Measurements from ENCODE around the gene ZBTB47.

Gene ZBTB47

DNA sequence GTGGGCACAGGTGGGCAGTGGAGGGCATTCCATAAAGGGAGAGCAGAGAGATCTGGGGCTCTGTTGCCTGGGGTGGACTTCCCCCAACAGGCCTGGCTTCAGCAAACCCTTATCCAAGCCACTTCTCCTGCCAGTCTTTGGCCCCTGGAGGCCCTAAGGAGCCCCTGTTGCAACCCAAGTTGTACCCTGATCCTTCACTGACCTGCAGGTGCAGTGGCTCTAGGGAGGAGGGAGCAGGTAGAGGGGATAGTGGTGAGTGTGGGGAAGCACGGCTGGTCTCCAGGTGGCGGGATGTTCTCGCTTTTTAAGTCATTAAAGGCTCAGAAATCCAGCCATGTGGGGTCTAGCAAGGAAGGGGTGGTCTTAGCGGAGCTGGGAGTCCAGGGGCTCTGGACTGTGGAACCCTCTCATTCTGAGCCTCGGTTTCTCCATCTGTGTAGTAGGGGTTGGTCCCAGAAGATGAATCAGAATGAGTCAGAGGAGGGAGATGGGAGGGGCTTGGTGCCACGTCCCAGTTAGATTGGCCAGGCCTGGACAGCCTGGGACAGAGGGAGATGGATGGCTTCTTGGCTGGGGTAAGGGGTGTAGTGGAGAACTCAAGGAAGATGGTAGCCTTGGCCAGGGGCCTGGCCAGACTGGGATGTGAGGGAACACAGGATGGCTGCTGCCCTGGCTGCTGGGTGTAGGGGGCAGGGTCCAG, 2.6 kb downstream of the ZBTB47 start:
- no peaks in the 10 kb centered on the region for H3K9me3 ChIP-seq (ENCODE audit: control extremely low read depth in 1 of 5, control insufficient read depth in 4 of 5, insufficient read depth in 2 of 5, low read depth in 1 of 5, low read length in 4 of 5)
- peaks cover 6 to 34% (median 32%) of the 10 kb centered on the region in 4 experiments for H3K4me1 ChIP-seq (ENCODE audit: control extremely low read depth in 1 of 4, control insufficient read depth in 4 of 4, insufficient read depth in 4 of 4, low read length in 3 of 4)
- CTCF ChIA-PET, result no interaction called here
- no peak overlapping the region for H3K27ac ChIP-seq (ENCODE audit: insufficient read depth in 1 of 2, low read depth in 1 of 2, low read length in 2 of 2, poor library complexity in 1 of 2, severe bottlenecking in 2 of 2)
- H3K4me3 ChIP-seq (ENCODE audit: control insufficient read depth in 1 of 7, extremely low read depth in 1 of 7, insufficient read depth in 4 of 7, low read depth in 2 of 7, low read length in 6 of 7), result no peak overlapping the region
- POLR2A ChIA-PET, result no interaction called here
- DNase-seq, result no peak
- H3K27me3 ChIP-seq (replicated peaks in 2 of 5; ENCODE audit: control insufficient read depth in 4 of 5, insufficient read depth in 5 of 5, low read length in 4 of 5), result no peaks in the 10 kb centered on the region
- peaks cover 0 to 8% (median 0%) of the 10 kb centered on the region in 4 experiments for H3K36me3 ChIP-seq (ENCODE audit: control insufficient read depth in 4 of 4, insufficient read depth in 4 of 4, low read length in 3 of 4)
- whole genome bisulfite sequencing (ENCODE audit: insufficient coverage), result 93% methylated on average over 4 of the region's 6 CpGs

DNA sequence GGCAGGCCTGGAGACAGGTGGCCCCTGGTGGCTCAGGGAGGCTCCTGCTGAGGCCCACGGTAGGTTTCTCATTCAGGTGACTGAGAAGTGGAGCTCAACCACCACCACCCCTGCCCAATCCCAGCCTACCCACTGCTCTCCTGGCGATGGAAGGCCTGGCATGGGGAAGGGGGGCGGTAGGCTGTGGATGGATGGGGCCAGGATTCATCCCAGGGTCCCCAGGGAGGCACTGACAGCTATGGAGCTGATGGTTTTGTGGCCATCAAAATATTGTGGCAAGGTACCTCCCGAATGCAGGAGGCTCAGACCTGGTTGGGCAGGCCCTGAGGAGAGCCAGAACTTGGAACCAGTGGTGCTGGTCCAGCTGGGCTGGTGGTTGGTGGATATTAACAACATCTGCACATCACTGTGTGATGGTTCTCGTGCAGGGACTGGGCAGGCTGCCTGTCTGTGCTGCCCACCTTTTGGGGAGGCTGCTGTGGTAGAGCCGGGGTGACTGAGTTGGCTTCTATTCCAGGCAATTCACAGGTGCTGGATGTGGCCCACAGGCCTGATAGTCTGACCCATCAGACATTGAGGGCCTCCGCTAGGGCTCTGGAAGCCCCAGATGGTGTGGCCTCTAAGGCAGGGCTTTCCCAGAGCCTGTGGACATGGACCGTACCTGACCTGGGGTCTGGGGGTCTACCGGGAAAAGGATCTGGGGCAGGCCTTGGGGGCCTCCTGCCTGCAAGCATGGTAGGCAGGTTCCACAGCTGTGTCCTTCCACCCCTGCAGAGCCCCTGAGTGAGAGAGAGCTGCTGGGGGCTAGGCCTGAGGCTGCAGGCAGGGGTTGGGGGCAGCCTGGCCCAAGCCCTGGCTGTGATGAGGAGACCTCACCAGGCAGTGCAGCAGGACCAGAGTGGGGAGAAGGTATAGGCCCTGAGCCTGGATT, 3.4 kb downstream of the ZBTB47 start:
- Histone ChIP-seq H3K27ac (ENCODE audit: insufficient read depth in 1 of 2, low read depth in 1 of 2, low read length in 2 of 2, poor library complexity in 1 of 2, severe bottlenecking in 2 of 2) (no peak overlapping the region), H3K36me3 (ENCODE audit: control insufficient read depth in 4 of 4, insufficient read depth in 4 of 4, low read length in 3 of 4) (peaks cover 0 to 11% (median 0%) of the 10 kb centered on the region in 4 experiments), H3K9me3 (ENCODE audit: control extremely low read depth in 1 of 5, control insufficient read depth in 4 of 5, insufficient read depth in 2 of 5, low read depth in 1 of 5, low read length in 4 of 5) (no peaks in the 10 kb centered on the region), H3K4me1 (ENCODE audit: control extremely low read depth in 1 of 4, control insufficient read depth in 4 of 4, insufficient read depth in 4 of 4, low read length in 3 of 4) (peaks cover 5 to 32% (median 30%) of the 10 kb centered on the region in 4 experiments), H3K27me3 (replicated peaks in 2 of 5; ENCODE audit: control insufficient read depth in 4 of 5, insufficient read depth in 5 of 5, low read length in 4 of 5) (no peaks in the 10 kb centered on the region), H3K4me3 (ENCODE audit: control insufficient read depth in 1 of 7, extremely low read depth in 1 of 7, insufficient read depth in 4 of 7, low read depth in 2 of 7, low read length in 6 of 7) (no peak overlapping the region)
- WGBS (ENCODE audit: insufficient coverage), result 98% methylated on average over 5 of the region's 9 CpGs
- DNase-seq, result no peak
- POLR2A ChIA-PET, result no interaction called here
- CTCF ChIA-PET, result no interaction called here

- CTCF ChIA-PET, result no interaction called here
- 91% methylated on average over 3 of the region's 4 CpGs for WGBS (ENCODE audit: insufficient coverage)
- Histone ChIP-seq H3K27ac (ENCODE audit: insufficient read depth in 1 of 2, low read depth in 1 of 2, low read length in 2 of 2, poor library complexity in 1 of 2, severe bottlenecking in 2 of 2) (no peak overlapping the region), H3K9me3 (ENCODE audit: control extremely low read depth in 1 of 5, control insufficient read depth in 4 of 5, insufficient read depth in 2 of 5, low read depth in 1 of 5, low read length in 4 of 5) (no peaks in the 10 kb centered on the region), H3K27me3 (replicated peaks in 2 of 5; ENCODE audit: control insufficient read depth in 4 of 5, insufficient read depth in 5 of 5, low read length in 4 of 5) (no peaks in the 10 kb centered on the region), H3K4me1 (ENCODE audit: control extremely low read depth in 1 of 4, control insufficient read depth in 4 of 4, insufficient read depth in 4 of 4, low read length in 3 of 4) (peaks cover 3 to 25% (median 22%) of the 10 kb centered on the region in 4 experiments), H3K4me3 (ENCODE audit: control insufficient read depth in 1 of 7, extremely low read depth in 1 of 7, insufficient read depth in 4 of 7, low read depth in 2 of 7, low read length in 6 of 7) (no peak overlapping the region), H3K36me3 (ENCODE audit: control insufficient read depth in 4 of 4, insufficient read depth in 4 of 4, low read length in 3 of 4) (peaks cover 0 to 11% (median 0%) of the 10 kb centered on the region in 4 experiments)
- POLR2A ChIA-PET, result no interaction called here
- no peak for DNase-seq
Observed at GRCh38 chr3:42657675-42658074, 4.2 kb downstream of the ZBTB47 start.

DNA sequence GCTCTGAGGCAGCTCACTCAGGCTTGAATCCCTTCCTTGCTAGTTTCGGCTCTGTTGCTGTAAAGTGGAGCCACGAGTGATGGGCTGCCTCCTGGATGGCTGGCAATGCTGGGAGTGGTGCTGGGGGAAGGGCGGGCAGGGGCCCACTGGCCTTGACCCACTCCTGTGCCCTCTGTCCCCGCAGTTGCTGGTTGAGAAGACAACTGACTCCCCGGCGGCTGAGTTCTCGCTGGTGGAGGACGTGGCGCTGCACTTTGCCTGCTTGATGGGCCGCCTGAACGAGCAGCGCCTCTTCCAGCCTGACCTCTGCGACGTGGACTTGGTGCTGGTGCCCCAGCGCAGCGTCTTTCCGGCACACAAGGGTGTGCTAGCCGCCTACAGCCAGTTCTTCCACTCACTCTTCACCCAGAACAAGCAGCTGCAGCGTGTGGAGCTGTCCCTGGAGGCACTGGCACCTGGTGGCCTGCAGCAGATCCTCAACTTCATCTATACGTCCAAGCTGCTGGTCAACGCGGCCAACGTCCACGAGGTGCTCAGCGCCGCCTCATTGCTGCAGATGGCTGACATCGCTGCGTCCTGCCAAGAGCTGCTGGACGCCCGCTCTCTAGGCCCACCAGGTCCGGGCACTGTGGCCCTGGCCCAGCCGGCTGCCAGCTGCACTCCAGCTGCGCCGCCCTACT, 4.7 kb downstream of the ZBTB47 start:
- Histone ChIP-seq H3K27ac (ENCODE audit: insufficient read depth in 1 of 2, low read depth in 1 of 2, low read length in 2 of 2, poor library complexity in 1 of 2, severe bottlenecking in 2 of 2) (no peak overlapping the region), H3K4me3 (ENCODE audit: control insufficient read depth in 1 of 7, extremely low read depth in 1 of 7, insufficient read depth in 4 of 7, low read depth in 2 of 7, low read length in 6 of 7) (no peak overlapping the region), H3K4me1 (ENCODE audit: control extremely low read depth in 1 of 4, control insufficient read depth in 4 of 4, insufficient read depth in 4 of 4, low read length in 3 of 4) (peaks cover under 1 to 20% (median 17%) of the 10 kb centered on the region in 4 experiments), H3K36me3 (ENCODE audit: control insufficient read depth in 4 of 4, insufficient read depth in 4 of 4, low read length in 3 of 4) (peaks cover 0 to 11% (median 0%) of the 10 kb centered on the region in 4 experiments), H3K27me3 (replicated peaks in 2 of 5; ENCODE audit: control insufficient read depth in 4 of 5, insufficient read depth in 5 of 5, low read length in 4 of 5) (no peaks in the 10 kb centered on the region), H3K9me3 (ENCODE audit: control extremely low read depth in 1 of 5, control insufficient read depth in 4 of 5, insufficient read depth in 2 of 5, low read depth in 1 of 5, low read length in 4 of 5) (no peaks in the 10 kb centered on the region)
- ChIA-PET CTCF (no interaction called here), POLR2A (no interaction called here)
- DNase-seq, result no peak
- WGBS (ENCODE audit: insufficient coverage), result 97% methylated on average over 28 of the region's 34 CpGs

DNA sequence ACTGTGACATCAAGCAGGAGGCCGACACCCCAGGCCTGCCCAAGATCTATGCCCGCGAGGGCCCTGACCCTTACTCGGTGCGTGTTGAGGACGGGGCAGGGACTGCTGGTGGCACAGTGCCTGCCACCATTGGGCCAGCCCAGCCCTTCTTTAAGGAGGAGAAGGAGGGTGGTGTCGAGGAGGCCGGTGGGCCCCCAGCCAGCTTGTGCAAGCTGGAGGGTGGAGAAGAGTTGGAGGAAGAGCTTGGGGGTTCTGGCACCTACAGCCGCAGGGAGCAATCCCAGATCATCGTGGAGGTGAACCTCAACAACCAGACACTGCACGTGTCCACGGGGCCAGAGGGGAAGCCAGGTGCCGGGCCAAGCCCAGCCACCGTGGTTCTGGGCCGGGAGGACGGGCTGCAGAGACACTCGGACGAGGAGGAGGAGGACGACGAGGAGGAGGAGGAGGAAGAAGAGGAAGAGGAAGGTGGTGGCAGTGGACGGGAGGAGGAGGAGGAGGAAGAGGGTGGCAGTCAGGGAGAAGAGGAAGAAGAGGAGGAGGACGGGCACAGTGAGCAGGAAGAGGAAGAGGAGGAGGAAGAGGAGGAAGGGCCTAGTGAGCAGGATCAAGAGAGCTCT, 5.4 kb downstream of the ZBTB47 start:
- ChIA-PET CTCF (no interaction called here), POLR2A (no interaction called here)
- Histone ChIP-seq H3K36me3 (ENCODE audit: control insufficient read depth in 4 of 4, insufficient read depth in 4 of 4, low read length in 3 of 4) (peaks cover 0 to 11% (median 0%) of the 10 kb centered on the region in 4 experiments), H3K27me3 (replicated peaks in 2 of 5; ENCODE audit: control insufficient read depth in 4 of 5, insufficient read depth in 5 of 5, low read length in 4 of 5) (no peaks in the 10 kb centered on the region), H3K4me1 (ENCODE audit: control extremely low read depth in 1 of 4, control insufficient read depth in 4 of 4, insufficient read depth in 4 of 4, low read length in 3 of 4) (peaks cover 0 to 13% (median 10%) of the 10 kb centered on the region in 4 experiments), H3K9me3 (ENCODE audit: control extremely low read depth in 1 of 5, control insufficient read depth in 4 of 5, insufficient read depth in 2 of 5, low read depth in 1 of 5, low read length in 4 of 5) (no peaks in the 10 kb centered on the region), H3K27ac (ENCODE audit: insufficient read depth in 1 of 2, low read depth in 1 of 2, low read length in 2 of 2, poor library complexity in 1 of 2, severe bottlenecking in 2 of 2) (no peak overlapping the region), H3K4me3 (ENCODE audit: control insufficient read depth in 1 of 7, extremely low read depth in 1 of 7, insufficient read depth in 4 of 7, low read depth in 2 of 7, low read length in 6 of 7) (no peak overlapping the region)
- 93% methylated on average over 18 of the region's 22 CpGs for WGBS (ENCODE audit: insufficient coverage)
- DNase-seq, result no peak

- POLR2A ChIA-PET, result interaction anchor here (0.6 kb wide), 1 partner anchor 158 kb away, joined by 3 read pairs; no protein-coding TSS in a partner anchor
- peaks cover 0 to 10% (median 8%) of the 10 kb centered on the region in 4 experiments for H3K4me1 ChIP-seq (ENCODE audit: control extremely low read depth in 1 of 4, control insufficient read depth in 4 of 4, insufficient read depth in 4 of 4, low read length in 3 of 4)
Observed at GRCh38 chr3:42659451-42660130, 6.1 kb downstream of the ZBTB47 start.

More at GRCh38 chr3:42659451-42660130, 6.1 kb downstream of the ZBTB47 start:
- no peaks in the 10 kb centered on the region for H3K27me3 ChIP-seq (replicated peaks in 2 of 5; ENCODE audit: control insufficient read depth in 4 of 5, insufficient read depth in 5 of 5, low read length in 4 of 5)
- no peak overlapping the region for H3K4me3 ChIP-seq (ENCODE audit: control insufficient read depth in 1 of 7, extremely low read depth in 1 of 7, insufficient read depth in 4 of 7, low read depth in 2 of 7, low read length in 6 of 7)
- H3K9me3 ChIP-seq (ENCODE audit: control extremely low read depth in 1 of 5, control insufficient read depth in 4 of 5, insufficient read depth in 2 of 5, low read depth in 1 of 5, low read length in 4 of 5), result no peaks in the 10 kb centered on the region
- CTCF ChIA-PET, result no interaction called here
- H3K27ac ChIP-seq (ENCODE audit: insufficient read depth in 1 of 2, low read depth in 1 of 2, low read length in 2 of 2, poor library complexity in 1 of 2, severe bottlenecking in 2 of 2), result no peak overlapping the region
- WGBS (ENCODE audit: insufficient coverage), result 93% methylated on average over 18 of the region's 25 CpGs
- peaks cover 0 to 11% (median 0%) of the 10 kb centered on the region in 4 experiments for H3K36me3 ChIP-seq (ENCODE audit: control insufficient read depth in 4 of 4, insufficient read depth in 4 of 4, low read length in 3 of 4)
- DNase-seq, result no peak

All from common myeloid progenitor, CD34-positive (primary cell).